ACC112 (cell line): ENCODE data around the gene CCT5.
A peak's percentile ranks its signal among the peaks of the same experiment; 100 is the strongest.

Experiments used
- H2AFZ ChIP-seq: fragments of 200-600 bp; sonication (generic); one replicate; pipeline ENCODE4 v1.6.0; 2017; ENCODE audit warnings: antibody characterized with exemption, low read length; ENCODE audit not compliant: unreplicated experiment
- H3K27ac ChIP-seq: fragments of 200-600 bp; sonication (generic); 2 replicates; pipeline ENCODE4 v1.5.1; 2014; ENCODE audit warnings: low read depth, mild to moderate bottlenecking, antibody characterized with exemption, low read length, moderate library complexity
- H3K27me3 ChIP-seq: fragments of 200-600 bp; sonication (generic); 2 replicates; pipeline ENCODE4 v1.6.1; 2014; ENCODE audit warnings: mild to moderate bottlenecking, antibody characterized with exemption, low read length, moderate library complexity, mixed read lengths; ENCODE audit not compliant: insufficient read depth
- H3K36me3 ChIP-seq: fragments of 200-600 bp; sonication (generic); 2 replicates; pipeline ENCODE4 v1.6.1; 2016; ENCODE audit warnings: mild to moderate bottlenecking, antibody characterized with exemption, low read length, moderate library complexity, mixed read lengths; ENCODE audit not compliant: insufficient read depth
- H3K4me1 ChIP-seq: fragments of 200-600 bp; sonication (generic); one replicate; pipeline ENCODE4 v1.6.1; 2016; ENCODE audit warnings: low read length, mixed read lengths; ENCODE audit not compliant: insufficient read depth, unreplicated experiment, control insufficient read depth
- H3K4me3 ChIP-seq: fragments of 200-600 bp; sonication (generic); 2 replicates; pipeline ENCODE4 v1.5.1; 2014; ENCODE audit warnings: mild to moderate bottlenecking, low read depth, low read length
- H3K79me2 ChIP-seq: fragments of 200-600 bp; sonication (generic); one replicate; pipeline ENCODE4 v1.6.0; 2016; ENCODE audit warnings: low read length; ENCODE audit not compliant: control insufficient read depth, unreplicated experiment, insufficient read depth

The CCT5 gene

DNA sequence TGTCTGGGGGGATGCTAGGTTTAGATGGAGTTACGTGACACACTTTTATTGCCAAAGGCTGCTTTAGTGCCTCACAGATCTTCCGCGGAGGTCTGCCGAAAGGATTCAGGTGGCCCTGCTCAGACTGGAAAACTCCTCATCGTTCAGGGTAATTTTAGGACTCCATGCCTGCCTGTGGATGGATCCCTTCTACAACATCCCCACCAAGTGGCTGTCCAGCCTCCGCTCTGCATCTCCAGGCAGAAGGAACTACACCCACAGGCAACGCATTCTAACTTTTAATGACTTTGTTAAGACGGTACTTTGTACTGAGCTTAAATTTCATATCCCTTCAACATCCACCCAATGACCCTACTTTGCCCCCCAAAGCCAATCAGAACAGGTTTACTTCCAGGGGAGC, 29.8 kb upstream of the CCT5 start:
- Histone ChIP-seq H3K27me3 (no peaks in the 10 kb centered on the region), H3K36me3 (no peaks in the 10 kb centered on the region), H2AFZ (no peak overlapping the region)

DNA sequence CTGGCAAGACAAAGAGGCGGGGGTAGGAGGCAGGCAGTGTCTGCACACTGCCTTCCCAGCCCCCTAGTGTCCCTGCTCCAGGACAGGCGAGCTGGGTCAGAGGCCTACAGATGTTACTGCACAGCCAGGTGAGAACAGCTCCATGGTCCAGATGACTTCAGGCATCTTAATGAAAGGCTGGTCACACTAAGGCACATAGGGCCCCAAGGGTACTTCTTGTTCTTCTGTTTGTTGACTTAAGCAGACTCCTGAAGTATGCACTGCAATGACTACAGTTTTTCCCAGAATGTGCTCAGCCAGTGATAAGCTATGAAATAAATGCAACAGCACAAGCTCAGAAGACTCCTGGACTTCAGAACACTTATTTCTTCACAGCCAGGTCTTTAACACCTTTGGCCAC, 27.8 kb upstream of the CCT5 start:
- Histone ChIP-seq H3K4me1 (no peaks in the 10 kb centered on the region), H3K27me3 (no peaks in the 10 kb centered on the region), H3K27ac (no peak overlapping the region), H3K4me3 (no peak overlapping the region), H3K36me3 (no peaks in the 10 kb centered on the region), H3K79me2 (no peaks in the 10 kb centered on the region), H2AFZ (no peak overlapping the region)

More for the DNA sequence above, 29.8 kb upstream of the CCT5 start:
- Histone ChIP-seq H3K27ac (no peak overlapping the region), H3K4me1 (no peaks in the 10 kb centered on the region), H3K4me3 (no peak overlapping the region), H3K79me2 (no peaks in the 10 kb centered on the region)

DNA sequence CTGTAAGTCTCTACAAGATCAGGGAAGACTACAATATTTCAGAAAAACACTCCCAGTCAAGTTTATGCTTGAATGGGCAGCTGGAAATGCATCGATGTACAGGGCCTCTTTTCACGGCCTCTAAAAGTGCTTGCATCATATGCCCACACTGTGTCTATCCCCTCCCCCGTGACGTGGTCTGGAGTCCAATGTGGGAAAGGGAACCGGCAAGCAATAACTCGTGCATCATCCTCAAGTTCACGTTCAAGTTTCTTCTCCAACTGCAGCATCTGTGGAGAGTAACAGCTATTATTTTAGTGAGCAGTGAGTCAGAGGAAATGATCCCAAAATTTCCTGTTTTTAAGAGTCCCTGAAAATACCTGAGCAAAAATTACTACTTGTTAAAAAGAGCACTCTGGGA, 22.7 kb upstream of the CCT5 start:
- H3K27ac ChIP-seq, result no peak overlapping the region
- H3K36me3 ChIP-seq, result no peaks in the 10 kb centered on the region
- H3K79me2 ChIP-seq, result no peaks in the 10 kb centered on the region
- no peaks in the 10 kb centered on the region for H3K27me3 ChIP-seq
- peaks cover 12% of the 10 kb centered on the region for H3K4me1 ChIP-seq
- H2AFZ ChIP-seq, result no peak overlapping the region
- H3K4me3 ChIP-seq, result no peak overlapping the region

DNA sequence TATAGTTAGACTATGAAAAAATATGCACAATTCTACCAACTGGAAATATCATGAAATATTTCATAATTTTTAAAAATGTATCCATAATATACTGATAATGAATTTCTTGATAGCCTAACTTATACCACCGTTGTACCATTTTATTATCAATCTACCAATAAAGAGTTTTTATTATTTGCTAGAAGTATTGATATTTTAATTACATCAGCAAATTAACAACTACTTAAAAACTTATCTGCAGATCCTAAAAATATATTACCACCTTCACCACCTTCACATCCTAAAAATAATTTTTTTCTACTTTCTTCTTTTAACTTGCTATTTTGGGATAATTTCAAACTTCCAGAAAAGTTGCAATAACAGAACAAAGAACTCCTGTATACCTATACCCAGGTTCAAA, 21.8 kb upstream of the CCT5 start:
- Histone ChIP-seq H3K79me2 (no peaks in the 10 kb centered on the region), H3K27me3 (no peaks in the 10 kb centered on the region), H3K4me1 (peaks cover 18% of the 10 kb centered on the region), H3K4me3 (no peak overlapping the region), H3K36me3 (no peaks in the 10 kb centered on the region), H3K27ac (no peak overlapping the region), H2AFZ (no peak overlapping the region)

DNA sequence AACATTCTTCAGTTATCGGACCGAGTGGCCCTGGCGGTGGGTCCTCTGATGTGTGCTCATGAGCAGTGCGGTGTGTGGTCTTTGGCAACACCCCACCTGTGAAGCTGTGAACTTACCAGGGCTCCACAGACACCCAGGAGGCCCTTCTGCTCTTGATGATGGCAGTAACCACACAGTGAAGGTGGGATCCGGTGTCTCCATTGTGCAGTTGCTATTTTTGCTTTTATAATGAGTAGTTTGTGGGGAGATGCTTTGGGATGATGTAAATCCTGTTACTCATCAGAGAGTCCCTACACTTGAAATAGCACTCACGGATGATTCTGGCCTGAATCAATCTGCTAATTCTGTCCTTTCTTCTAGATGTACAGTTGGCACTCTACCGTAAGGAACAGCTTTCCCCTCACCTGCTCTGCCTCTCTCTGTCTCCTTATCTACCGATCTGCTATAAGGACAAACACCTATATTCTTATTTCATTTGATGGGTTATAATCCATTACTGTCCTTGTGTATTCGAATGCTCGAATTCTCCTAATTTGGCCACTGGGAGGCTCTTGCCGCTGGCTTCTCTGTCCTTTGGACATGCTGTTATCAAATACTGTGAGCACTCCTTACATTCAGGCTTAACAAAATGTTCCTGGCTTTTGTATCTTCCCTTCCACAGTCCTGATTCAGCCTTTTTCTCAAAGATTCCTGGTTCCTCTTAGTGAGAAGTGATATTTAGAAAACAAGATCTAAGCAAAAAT, 20.6 kb upstream of the CCT5 start:
- peaks cover 23% of the 10 kb centered on the region for H3K4me1 ChIP-seq
- no peaks in the 10 kb centered on the region for H3K36me3 ChIP-seq
- H2AFZ ChIP-seq, result no peak overlapping the region
- no peak overlapping the region for H3K4me3 ChIP-seq
- H3K27me3 ChIP-seq, result no peaks in the 10 kb centered on the region
- H3K79me2 ChIP-seq, result no peaks in the 10 kb centered on the region
- peak overlapping the region; percentile 70 for H3K27ac ChIP-seq

DNA sequence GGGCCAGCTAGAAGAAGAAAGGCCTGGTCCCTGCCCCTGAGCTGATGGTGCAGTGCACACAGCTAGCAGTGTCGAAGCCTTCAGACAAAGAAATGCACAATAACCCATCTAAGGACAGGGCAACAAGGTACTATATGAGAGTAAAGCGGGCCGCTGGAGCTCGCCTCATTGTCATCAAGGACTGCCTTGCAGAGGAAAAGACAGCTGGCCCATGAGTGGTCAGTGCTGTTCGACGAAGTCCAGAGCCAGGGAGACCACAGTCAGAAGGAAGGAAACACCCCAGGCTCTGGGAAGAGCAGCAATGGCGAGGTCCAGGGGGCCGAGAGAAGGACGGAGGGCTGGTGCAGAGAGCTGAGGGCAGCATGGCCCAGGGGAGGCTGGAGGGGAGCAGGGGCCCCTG, 17.7 kb upstream of the CCT5 start:
- Histone ChIP-seq H3K79me2 (no peaks in the 10 kb centered on the region), H3K4me1 (peaks cover 23% of the 10 kb centered on the region), H3K4me3 (no peak overlapping the region), H2AFZ (no peak overlapping the region), H3K36me3 (peaks cover 5% of the 10 kb centered on the region; the same call in 1 of the 2 replicates), H3K27ac (no peak overlapping the region), H3K27me3 (no peaks in the 10 kb centered on the region)

DNA sequence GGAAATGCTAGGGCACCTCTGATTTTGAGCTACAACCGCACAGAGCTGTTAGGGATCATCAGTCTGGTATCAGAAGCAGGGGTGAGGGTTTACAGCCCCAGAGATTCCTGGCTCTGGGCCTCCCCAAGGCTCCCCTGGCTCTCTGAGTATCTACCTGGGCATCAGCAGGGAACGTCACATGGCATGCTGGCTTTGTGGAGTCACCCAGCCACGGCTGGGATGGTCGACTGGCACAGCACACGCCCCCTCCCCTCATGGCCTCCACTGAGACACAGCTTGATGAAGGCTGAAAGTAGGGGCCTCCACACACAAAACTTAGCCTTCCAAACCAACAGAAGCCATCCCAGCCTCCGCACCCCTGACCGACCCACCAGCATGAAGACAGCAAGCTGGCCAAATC, 17.1 kb upstream of the CCT5 start:
- Histone ChIP-seq H3K27me3 (no peaks in the 10 kb centered on the region), H3K79me2 (no peaks in the 10 kb centered on the region), H2AFZ (peak overlapping the region; percentile 12), H3K4me3 (no peak overlapping the region), H3K27ac (peak overlapping the region; percentile 50), H3K4me1 (peaks cover 23% of the 10 kb centered on the region), H3K36me3 (peaks cover 5% of the 10 kb centered on the region; the same call in 1 of the 2 replicates)

DNA sequence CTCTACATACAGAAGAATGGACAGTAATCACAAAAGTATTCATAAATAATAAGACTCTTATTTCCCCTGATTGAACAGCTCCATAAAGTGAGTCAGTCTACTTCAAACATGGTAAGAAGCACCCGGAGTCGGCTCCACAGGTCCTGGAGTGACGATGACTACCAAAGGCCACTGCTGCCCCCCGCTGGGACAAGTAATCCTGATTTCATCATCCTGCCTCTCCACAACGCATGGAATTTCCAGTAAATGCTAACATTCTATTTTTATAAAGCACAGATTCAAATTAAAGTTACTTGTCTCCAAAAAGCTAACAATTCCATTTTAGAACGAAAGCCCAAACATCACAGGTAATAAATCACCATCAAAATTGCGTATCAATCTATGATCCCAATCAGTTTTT, 16.6 kb upstream of the CCT5 start:
- H3K27me3 ChIP-seq, result no peaks in the 10 kb centered on the region
- peaks cover 23% of the 10 kb centered on the region for H3K4me1 ChIP-seq
- H3K27ac ChIP-seq, result peak overlapping the region; percentile 50
- H2AFZ ChIP-seq, result peak overlapping the region; percentile 12
- no peak overlapping the region for H3K4me3 ChIP-seq
- H3K79me2 ChIP-seq, result no peaks in the 10 kb centered on the region
- peaks cover 5% of the 10 kb centered on the region; the same call in 1 of the 2 replicates for H3K36me3 ChIP-seq

DNA sequence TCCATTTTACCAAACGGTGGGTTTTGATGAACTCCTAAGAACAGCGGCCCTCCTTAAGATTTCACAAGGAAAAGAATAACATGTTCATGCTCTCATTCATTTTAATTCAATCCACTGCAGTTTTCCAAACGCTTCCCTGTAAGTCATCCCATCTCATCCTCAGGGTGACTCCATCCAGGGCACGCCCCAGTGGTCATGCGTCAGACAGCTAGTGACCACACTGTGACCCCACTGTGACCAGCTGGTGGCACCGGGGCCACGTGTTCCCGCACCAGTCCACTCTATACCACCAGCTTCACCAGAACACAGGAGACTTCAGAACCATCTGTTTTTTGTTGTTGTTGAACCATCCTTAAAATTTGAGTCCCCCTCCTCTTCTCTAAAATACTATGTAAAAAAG, 14.7 kb upstream of the CCT5 start:
- Histone ChIP-seq H3K4me1 (peaks cover 11% of the 10 kb centered on the region), H3K27me3 (no peaks in the 10 kb centered on the region), H3K4me3 (no peak overlapping the region), H3K79me2 (no peaks in the 10 kb centered on the region), H3K27ac (no peak overlapping the region), H2AFZ (no peak overlapping the region), H3K36me3 (peaks cover 5% of the 10 kb centered on the region; the same call in 1 of the 2 replicates)

DNA sequence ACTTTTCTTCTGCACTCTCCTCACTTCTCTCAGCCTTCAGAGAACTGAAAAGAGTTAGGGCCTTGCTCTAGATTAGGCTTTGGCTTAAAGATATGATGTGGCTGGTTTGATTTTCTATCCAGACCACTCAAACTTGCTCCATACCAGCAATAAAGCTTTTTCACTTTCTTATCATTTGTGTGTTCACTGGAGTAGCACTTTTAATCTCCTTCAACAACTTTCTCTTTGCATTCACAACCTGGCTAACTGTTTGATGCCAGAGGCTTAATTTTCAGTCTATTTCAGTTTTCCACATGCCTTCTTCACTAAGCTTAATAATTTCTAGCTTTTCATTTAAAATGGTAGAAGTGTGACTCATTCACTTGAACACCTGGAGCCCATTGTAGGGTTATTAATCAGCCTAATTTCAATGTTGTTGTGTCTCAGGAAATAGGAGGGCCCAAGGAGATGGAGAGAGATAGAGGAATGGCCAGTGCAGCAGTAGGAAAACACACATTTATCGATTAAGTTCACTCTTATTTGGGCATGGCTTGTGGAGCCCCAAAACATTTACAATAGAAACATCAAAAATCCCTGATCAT, 6.3 kb upstream of the CCT5 start:
- no peak overlapping the region for H3K4me3 ChIP-seq
- no peak overlapping the region for H2AFZ ChIP-seq
- H3K27ac ChIP-seq, result no peak overlapping the region
- H3K4me1 ChIP-seq, result peaks cover 7% of the 10 kb centered on the region
- H3K36me3 ChIP-seq, result no peaks in the 10 kb centered on the region
- H3K27me3 ChIP-seq, result no peaks in the 10 kb centered on the region
- H3K79me2 ChIP-seq, result peaks cover 14% of the 10 kb centered on the region

DNA sequence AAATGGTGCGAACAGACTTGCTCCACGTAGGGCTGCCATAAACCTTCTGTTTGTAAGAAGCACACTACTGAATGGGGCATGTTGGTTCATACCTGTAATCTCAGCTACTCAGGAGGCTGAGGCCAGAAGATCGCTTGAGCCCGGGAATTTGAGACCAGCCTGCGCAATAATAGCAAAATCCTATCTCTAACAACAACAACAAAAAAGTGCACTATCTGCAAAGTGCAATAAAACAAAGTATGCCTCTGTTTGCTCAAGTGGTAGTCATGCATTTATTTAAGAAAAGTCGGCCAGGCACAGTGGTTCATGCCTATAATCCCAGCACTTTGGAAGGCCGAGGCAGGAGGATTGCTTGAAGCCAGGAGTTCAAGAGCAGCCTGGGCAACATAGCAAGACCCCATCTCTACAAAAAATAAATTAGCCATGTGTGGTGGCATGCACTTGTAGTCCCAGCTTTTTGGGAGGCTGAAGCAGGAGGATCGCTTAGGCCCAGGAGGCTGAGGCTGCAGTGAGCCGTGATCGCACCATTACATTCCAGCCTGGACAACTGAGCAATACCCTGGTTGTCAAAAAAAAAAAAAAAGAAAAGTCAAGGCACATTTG, 5.6 kb upstream of the CCT5 start:
- H3K27ac ChIP-seq, result no peak overlapping the region
- H2AFZ ChIP-seq, result no peak overlapping the region
- H3K4me3 ChIP-seq, result no peak overlapping the region
- H3K4me1 ChIP-seq, result peaks cover 8% of the 10 kb centered on the region
- no peaks in the 10 kb centered on the region for H3K36me3 ChIP-seq
- no peaks in the 10 kb centered on the region for H3K27me3 ChIP-seq
- peaks cover 17% of the 10 kb centered on the region for H3K79me2 ChIP-seq
